Measurements from ENCODE around the gene TTLL1.
A peak's percentile ranks its signal among the peaks of the same experiment; 100 is the strongest.

DNA sequence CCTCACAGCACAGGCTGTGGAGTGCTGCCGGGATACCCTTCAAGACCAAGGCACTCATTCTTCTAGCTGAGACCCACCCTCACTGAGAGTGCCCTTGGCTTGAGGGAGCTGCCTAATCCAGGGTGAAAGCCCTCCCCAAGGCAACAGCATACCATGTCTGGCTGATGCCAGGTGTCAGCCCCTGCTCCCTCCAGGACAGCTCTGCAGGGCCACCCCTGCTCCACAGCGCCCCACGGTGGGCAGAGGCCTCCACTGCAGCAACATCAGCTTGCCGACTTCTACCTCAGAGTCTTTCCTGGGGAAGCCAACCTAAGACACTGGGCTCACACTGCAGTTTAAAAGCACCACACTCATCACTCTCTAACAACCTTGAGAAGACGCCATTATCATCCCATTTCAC is 29.0 kb downstream of the TTLL1 start:
- TF ChIP-seq, protein P1, sequence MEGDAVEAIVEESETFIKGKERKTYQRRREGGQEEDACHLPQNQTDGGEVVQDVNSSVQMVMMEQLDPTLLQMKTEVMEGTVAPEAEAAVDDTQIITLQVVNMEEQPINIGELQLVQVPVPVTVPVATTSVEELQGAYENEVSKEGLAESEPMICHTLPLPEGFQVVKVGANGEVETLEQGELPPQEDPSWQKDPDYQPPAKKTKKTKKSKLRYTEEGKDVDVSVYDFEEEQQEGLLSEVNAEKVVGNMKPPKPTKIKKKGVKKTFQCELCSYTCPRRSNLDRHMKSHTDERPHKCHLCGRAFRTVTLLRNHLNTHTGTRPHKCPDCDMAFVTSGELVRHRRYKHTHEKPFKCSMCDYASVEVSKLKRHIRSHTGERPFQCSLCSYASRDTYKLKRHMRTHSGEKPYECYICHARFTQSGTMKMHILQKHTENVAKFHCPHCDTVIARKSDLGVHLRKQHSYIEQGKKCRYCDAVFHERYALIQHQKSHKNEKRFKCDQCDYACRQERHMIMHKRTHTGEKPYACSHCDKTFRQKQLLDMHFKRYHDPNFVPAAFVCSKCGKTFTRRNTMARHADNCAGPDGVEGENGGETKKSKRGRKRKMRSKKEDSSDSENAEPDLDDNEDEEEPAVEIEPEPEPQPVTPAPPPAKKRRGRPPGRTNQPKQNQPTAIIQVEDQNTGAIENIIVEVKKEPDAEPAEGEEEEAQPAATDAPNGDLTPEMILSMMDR (IDR thresholded peaks at IDR 0.05), result peak in 5 of 6 experiments; percentile 10 to 70 (median 52)
- TF ChIP-seq POLR2A (IDR thresholded peaks at IDR 0.05), result no peak

Measured in esophagus squamous epithelium (tissue), 4 donors.